ENCODE measurements around the gene KRT34.

DNA sequence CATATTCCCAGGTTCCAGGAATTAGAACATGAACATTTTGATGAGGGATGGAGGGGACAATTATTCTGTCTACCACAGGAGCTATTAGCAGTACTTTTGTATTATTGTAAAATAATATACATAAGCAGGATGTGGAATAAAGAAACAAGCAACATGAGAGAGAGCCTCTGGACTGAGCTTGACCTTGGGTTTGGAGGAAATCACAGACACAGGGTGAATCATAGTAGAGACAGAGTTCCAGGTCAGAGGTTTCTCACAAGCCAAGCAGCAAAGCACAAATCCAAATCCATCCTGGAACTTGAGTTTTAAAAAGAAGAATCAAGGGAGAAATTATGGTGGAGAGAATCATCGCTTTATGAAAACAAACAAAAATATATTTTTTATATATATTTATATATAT lies 10.2 kb upstream of the KRT34 start:
- TF ChIP-seq GATA3 (IDR thresholded peaks at IDR 0.05; ENCODE audit: low read depth, low read length), result no peak
- no peak for TF ChIP-seq GATA2 (IDR thresholded peaks at IDR 0.05; ENCODE audit: low read depth, low read length)

Data from SH-SY5Y (cell line).